OCI-LY7 (cell line): ENCODE results near the gene CRYBB2.

ENCODE experiments used
- EZH2phosphoT487 ChIP-seq: fragments of 200-600 bp; sonication (generic); IDR thresholded peaks from 2 replicates; pipeline ENCODE4 v1.6.1; 2018; ENCODE audit warnings: low read depth, borderline replicate concordance, mild to moderate bottlenecking, mixed run types, antibody characterized with exemption, low read length, moderate library complexity, mixed read lengths
- TF ChIP-seq, protein P1 (sequence below): fragments of 200-600 bp; sonication (generic); conservative IDR thresholded peaks from 2 replicates; pipeline ENCODE4 v1.5.1; 2014; ENCODE audit warnings: mild to moderate bottlenecking, antibody characterized with exemption, low read length, moderate library complexity, mixed read lengths

DNA sequence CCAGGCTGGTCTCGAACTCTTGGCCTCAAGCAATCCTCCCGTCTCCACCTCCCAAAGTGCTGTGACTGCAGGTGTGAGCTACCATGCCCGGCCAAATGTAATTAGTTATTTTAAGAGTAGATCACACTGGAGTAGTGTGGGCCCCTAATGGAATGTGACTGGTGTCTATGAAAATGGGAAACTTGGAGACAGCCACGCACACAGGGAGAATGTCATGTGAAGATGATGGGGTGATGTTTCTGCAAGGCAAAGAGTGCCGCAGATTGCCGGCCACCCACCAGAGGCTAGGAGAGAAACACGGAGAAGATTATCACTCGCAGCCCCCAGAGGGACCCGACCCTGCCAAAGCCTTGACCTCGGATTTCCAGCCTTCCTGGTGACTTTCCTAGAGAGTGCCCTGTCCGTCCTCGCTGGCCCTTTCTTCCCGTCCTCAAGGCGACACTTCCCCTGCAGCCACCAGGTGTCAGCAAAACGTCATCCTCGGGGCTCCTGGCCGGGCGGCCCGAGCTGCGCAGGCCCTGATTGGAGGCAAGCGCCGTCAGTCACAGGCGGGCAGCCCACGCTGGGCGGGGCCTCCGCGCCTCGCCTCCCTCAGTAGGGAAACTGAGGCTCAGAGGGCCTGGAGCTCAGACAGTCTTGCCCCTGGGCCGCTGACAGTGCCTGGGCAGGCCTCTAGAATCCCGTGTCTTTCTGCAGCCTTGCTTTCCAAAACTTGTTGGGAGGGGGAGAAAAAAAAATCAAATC is 16.3 kb downstream of the CRYBB2 start:
- TF ChIP-seq, protein P1, sequence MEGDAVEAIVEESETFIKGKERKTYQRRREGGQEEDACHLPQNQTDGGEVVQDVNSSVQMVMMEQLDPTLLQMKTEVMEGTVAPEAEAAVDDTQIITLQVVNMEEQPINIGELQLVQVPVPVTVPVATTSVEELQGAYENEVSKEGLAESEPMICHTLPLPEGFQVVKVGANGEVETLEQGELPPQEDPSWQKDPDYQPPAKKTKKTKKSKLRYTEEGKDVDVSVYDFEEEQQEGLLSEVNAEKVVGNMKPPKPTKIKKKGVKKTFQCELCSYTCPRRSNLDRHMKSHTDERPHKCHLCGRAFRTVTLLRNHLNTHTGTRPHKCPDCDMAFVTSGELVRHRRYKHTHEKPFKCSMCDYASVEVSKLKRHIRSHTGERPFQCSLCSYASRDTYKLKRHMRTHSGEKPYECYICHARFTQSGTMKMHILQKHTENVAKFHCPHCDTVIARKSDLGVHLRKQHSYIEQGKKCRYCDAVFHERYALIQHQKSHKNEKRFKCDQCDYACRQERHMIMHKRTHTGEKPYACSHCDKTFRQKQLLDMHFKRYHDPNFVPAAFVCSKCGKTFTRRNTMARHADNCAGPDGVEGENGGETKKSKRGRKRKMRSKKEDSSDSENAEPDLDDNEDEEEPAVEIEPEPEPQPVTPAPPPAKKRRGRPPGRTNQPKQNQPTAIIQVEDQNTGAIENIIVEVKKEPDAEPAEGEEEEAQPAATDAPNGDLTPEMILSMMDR, result peak; percentile 83
- TF ChIP-seq EZH2phosphoT487, result no peak
